CD14-positive monocyte (primary cell): ENCODE results near the gene HIBCH. TPM values are rescaled to one million over a fixed set of nuclear protein-coding genes. Genes with fewer than 3 reads are reported as not detected.

Source experiments
- DNase-seq, 3 donors: peaks; one replicate each; pipeline ENCODE4 v3.0.0-alpha.2; 2011 to 2022
- H2AFZ ChIP-seq: 2 replicates; pipeline ENCODE4 v1.6.0; 2012; ENCODE audit warnings: mild to moderate bottlenecking, low read depth, low read length, inconsistent platforms; ENCODE audit not compliant: insufficient read depth, poor library complexity, severe bottlenecking
- H3K27ac ChIP-seq, 2 donors: 1 replicate in 1 of 2; 2 replicates in 1 of 2; pipeline ENCODE4 v1.5.1; 2012 to 2013; ENCODE audit warnings: low read length in 2 of 2, control low read depth in 1 of 2, inconsistent platforms in 1 of 2, low read depth in 1 of 2, mild to moderate bottlenecking in 1 of 2
- H3K27me3 ChIP-seq, 2 donors: one replicate each; pipeline versions ENCODE4 v1.6.0 to v1.6.1; 2011 to 2013; ENCODE audit warnings: low read length in 2 of 2; ENCODE audit not compliant: control insufficient read depth in 2 of 2, insufficient read depth in 2 of 2
- H3K36me3 ChIP-seq, 2 donors: replicated peaks in 1 of 2; 1 replicate in 1 of 2; 2 replicates in 1 of 2; pipeline versions ENCODE4 v1.5.1 to v1.6.1; 2012 to 2013; ENCODE audit warnings: low read length in 2 of 2, control low read depth in 1 of 2, inconsistent platforms in 1 of 2, mild to moderate bottlenecking in 1 of 2; ENCODE audit not compliant: insufficient read depth in 2 of 2, control insufficient read depth in 1 of 2
- H3K4me1 ChIP-seq, 2 donors: 1 replicate in 1 of 2; 2 replicates in 1 of 2; pipeline versions ENCODE4 v1.5.1 to v1.6.1; 2012 to 2013; ENCODE audit warnings: low read length in 2 of 2, control low read depth in 1 of 2, inconsistent platforms in 1 of 2, mild to moderate bottlenecking in 1 of 2, moderate library complexity in 1 of 2; ENCODE audit not compliant: insufficient read depth in 2 of 2, control insufficient read depth in 1 of 2
- H3K4me2 ChIP-seq: replicated peaks from 2 replicates; pipeline ENCODE3; 2012; ENCODE audit warnings: low read length, moderate library complexity, mild to moderate bottlenecking; ENCODE audit not compliant: poor library complexity, severe bottlenecking; ENCODE audit errors: extremely low read depth
- H3K4me3 ChIP-seq, 3 experiments: fragments of 200-600 bp in 1 of 3; sonication (generic) in 1 of 3; replicated peaks in 1 of 3; 1 replicate in 2 of 3; 2 replicates in 1 of 3; pipeline ENCODE4 v1.5.1; 2011 to 2013; ENCODE audit warnings: low read length in 3 of 3, mild to moderate bottlenecking in 3 of 3, control low read depth in 2 of 3, low read depth in 2 of 3, inconsistent platforms in 1 of 3, moderate library complexity in 1 of 3
- H3K79me2 ChIP-seq: 2 replicates; pipeline ENCODE4 v1.6.0; 2012; ENCODE audit warnings: mild to moderate bottlenecking, control low read depth, inconsistent platforms, low read length, moderate library complexity; ENCODE audit not compliant: insufficient read depth
- H3K9ac ChIP-seq: 2 replicates; pipeline ENCODE4 v1.6.0; 2017; ENCODE audit warnings: low read length, mild to moderate bottlenecking; ENCODE audit not compliant: insufficient read depth, poor library complexity, severe bottlenecking
- H3K9me3 ChIP-seq, 2 donors: replicated peaks in 1 of 2; 1 replicate in 1 of 2; 2 replicates in 1 of 2; pipeline versions ENCODE4 v1.5.1 to v1.6.1; 2012 to 2013; ENCODE audit warnings: low read length in 2 of 2, control low read depth in 1 of 2; ENCODE audit not compliant: control insufficient read depth in 1 of 2, insufficient read depth in 1 of 2
- H4K20me1 ChIP-seq: 2 replicates; pipeline ENCODE4 v1.6.0; 2012; ENCODE audit warnings: mild to moderate bottlenecking, low read length, control low read depth, moderate library complexity; ENCODE audit not compliant: insufficient read depth
- H3K27ac Mint-ChIP-seq, 7 donors: one replicate each; pipeline ENCODE4 v1.8.0; 2020; ENCODE audit warnings: mild to moderate bottlenecking in 7 of 7, mixed read lengths in 7 of 7, moderate library complexity in 6 of 7, inconsistent platforms in 2 of 7
- H3K27me3 Mint-ChIP-seq, 3 donors: one replicate each; pipeline ENCODE4 v1.8.0; 2021 to 2022; ENCODE audit warnings: low read depth in 3 of 3, mild to moderate bottlenecking in 3 of 3, mixed read lengths in 3 of 3, moderate library complexity in 3 of 3, inconsistent platforms in 1 of 3
- H3K36me3 Mint-ChIP-seq, 2 donors: one replicate each; pipeline ENCODE4 v1.8.0; 2020; ENCODE audit warnings: mixed read lengths in 2 of 2, inconsistent platforms in 1 of 2, mild to moderate bottlenecking in 1 of 2
- H3K4me1 Mint-ChIP-seq: one replicate; pipeline ENCODE4 v1.8.0; 2020; ENCODE audit warnings: mild to moderate bottlenecking, mixed read lengths
- H3K4me3 Mint-ChIP-seq, 2 donors: one replicate each; pipeline ENCODE4 v1.8.0; 2020; ENCODE audit warnings: mild to moderate bottlenecking in 2 of 2, mixed read lengths in 2 of 2, moderate library complexity in 1 of 2
- H3K9me3 Mint-ChIP-seq, 7 donors: one replicate each; pipeline ENCODE4 v1.8.0; 2020 to 2022; ENCODE audit warnings: mixed read lengths in 7 of 7, mild to moderate bottlenecking in 6 of 7, moderate library complexity in 6 of 7, inconsistent platforms in 2 of 7
- CTCF ChIP-seq: fragments of 200-600 bp; IDR thresholded peaks from one replicate; pipeline ENCODE4 v1.8.0; 2022; ENCODE audit warnings: antibody characterized with exemption, mild to moderate bottlenecking
- WGBS: methylation state at CpG from one replicate; pipeline ENCODE4 v1.1.5; 2013; ENCODE audit warnings: missing lambda C conversion rate; ENCODE audit not compliant: insufficient coverage; 5-methylcytosine and 5-hydroxymethylcytosine counted together
- intact Hi-C, 2 donors: fragments of 100-400 bp; cut with micrococcal nuclease; formaldehyde crosslinking; loops; one replicate each; pipeline versions ENCODE4 v1.15.0 to v1.15.1; 2023
- polyA plus RNA-seq, 3 donors: library from polyadenylated mRNA; depleted of rRNA in 1 of 3; unstranded in 2 of 3; stranded (reverse) in 1 of 3; fragments of 300-500 nt in 2 of 3; fragments of >200 nt in 1 of 3; fragmentation: Illumina TruSeq in 2 of 3; gene quantifications; 1 replicate in 2 of 3; 2 replicates in 1 of 3; pipeline ENCODE4 v1.2.3, GENCODE V29; 2012 to 2021

The HIBCH gene
- polyA plus RNA-seq, 3 donors, result 3.3 to 8.2 (median 7.3) TPM

- Mint-ChIP-seq H3K4me3 (no peak overlapping the region), H3K27me3 (peaks cover 0 to 5% (median 0%) of the 10 kb centered on the region in 3 donors), H3K4me1 (no peaks in the 10 kb centered on the region), H3K9me3 (no peaks in the 10 kb centered on the region), H3K27ac (no peak overlapping the region), H3K36me3 (peaks cover 0 to 1% of the 10 kb centered on the region in 2 donors)
- no peaks in the 10 kb centered on the region for H3K36me3 ChIP-seq
- no peaks in the 10 kb centered on the region for H3K27me3 ChIP-seq
- no peaks in the 10 kb centered on the region for H3K79me2 ChIP-seq
- DNase-seq, result no peak
- intact Hi-C loops, result no loop called here
- H3K4me3 ChIP-seq, result no peak overlapping the region
- H3K27ac ChIP-seq, result no peak overlapping the region
- no peak overlapping the region for H2AFZ ChIP-seq
- no CpG with 5 or more reads among the region's 1 CpG for WGBS
- no peaks in the 10 kb centered on the region for H3K4me1 ChIP-seq
- H3K4me2 ChIP-seq, result no peak overlapping the region
- H3K9ac ChIP-seq, result no peak overlapping the region
- H4K20me1 ChIP-seq, result no peaks in the 10 kb centered on the region
- no peaks in the 10 kb centered on the region for H3K9me3 ChIP-seq
- no peak for TF ChIP-seq CTCF
Measured at GRCh38 chr2:190188289-190188688, 131.3 kb downstream of the HIBCH start.

- H3K4me2 ChIP-seq, result no peak overlapping the region
- H3K4me1 Mint-ChIP-seq, result peaks cover 2% of the 10 kb centered on the region
- no peaks in the 10 kb centered on the region for H3K36me3 ChIP-seq
- H3K9me3 Mint-ChIP-seq, result no peaks in the 10 kb centered on the region
- H4K20me1 ChIP-seq, result no peaks in the 10 kb centered on the region
- no peak overlapping the region for H2AFZ ChIP-seq
- H3K9ac ChIP-seq, result no peak overlapping the region
- peaks cover 3 to 9% (median 9%) of the 10 kb centered on the region in 3 donors for H3K27me3 Mint-ChIP-seq
- H3K4me3 Mint-ChIP-seq, result no peak overlapping the region
- no peak for TF ChIP-seq CTCF
- H3K36me3 Mint-ChIP-seq, result peaks cover 0 to 1% of the 10 kb centered on the region in 2 donors
- DNase-seq, result no peak
- intact Hi-C loops, result no loop called here
- H3K79me2 ChIP-seq, result no peaks in the 10 kb centered on the region
- H3K27ac Mint-ChIP-seq, result no peak overlapping the region
- no peak overlapping the region for H3K27ac ChIP-seq
- H3K9me3 ChIP-seq, result no peaks in the 10 kb centered on the region
- peaks cover 5% of the 10 kb centered on the region in 2 donors for H3K27me3 ChIP-seq
- no peak overlapping the region for H3K4me3 ChIP-seq
- H3K4me1 ChIP-seq, result peaks cover 0 to under 1% of the 10 kb centered on the region in 2 donors
- WGBS, result 100% methylated on average over 1 of the region's 3 CpGs
Measured at GRCh38 chr2:190186238-190186637, 133.4 kb downstream of the HIBCH start.
